Gastroesophageal sphincter (tissue), 3 donors: Measurements from ENCODE around the gene SLC46A2.

Source experiments
- POLR2A ChIP-seq, 2 donors: fragments of 450-650 bp; IDR thresholded peaks; one replicate each; pipeline ENCODE4 v1.6.1; 2017; ENCODE audit warnings: antibody characterized with exemption in 2 of 2, mild to moderate bottlenecking in 2 of 2, moderate library complexity in 1 of 2
- POLR2AphosphoS5 ChIP-seq: sonication (generic); formaldehyde crosslinking; IDR thresholded peaks from one replicate; pipeline ENCODE4 v1.6.1; 2017; ENCODE audit warnings: antibody characterized with exemption
- TF ChIP-seq, protein P1 (sequence below), 4 experiments: fragments of 200-600 bp in 2 of 4; fragments of 450-650 bp in 2 of 4; sonication (generic) in 1 of 4; IDR thresholded peaks; one replicate each; pipeline ENCODE4 v1.5.1; 2017 to 2019; ENCODE audit warnings: antibody characterized with exemption in 4 of 4, mild to moderate bottlenecking in 2 of 4, moderate library complexity in 2 of 4

DNA sequence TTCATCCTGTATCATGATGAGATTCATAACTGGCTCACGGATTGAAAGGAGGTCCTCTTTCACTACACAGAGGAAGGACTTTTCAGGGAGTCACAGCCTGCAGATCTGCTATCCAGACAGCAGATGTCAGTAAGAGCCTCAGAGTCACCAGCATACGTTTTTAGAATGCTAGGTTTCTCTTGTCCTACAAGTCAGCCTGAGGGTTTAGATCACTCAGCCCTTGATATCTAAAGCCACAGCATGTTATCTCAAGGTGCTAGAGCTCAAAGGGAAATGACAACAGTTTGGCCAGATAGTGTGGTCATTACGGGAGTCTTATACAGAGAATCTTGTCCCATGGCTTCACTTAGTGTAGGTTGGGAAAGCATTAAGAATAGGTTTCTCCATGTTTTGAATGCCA lies 30.9 kb upstream of the SLC46A2 start:
- TF ChIP-seq POLR2AphosphoS5 (no peak), POLR2A (IDR thresholded peaks at IDR 0.05) (no peak)
- TF ChIP-seq, protein P1, sequence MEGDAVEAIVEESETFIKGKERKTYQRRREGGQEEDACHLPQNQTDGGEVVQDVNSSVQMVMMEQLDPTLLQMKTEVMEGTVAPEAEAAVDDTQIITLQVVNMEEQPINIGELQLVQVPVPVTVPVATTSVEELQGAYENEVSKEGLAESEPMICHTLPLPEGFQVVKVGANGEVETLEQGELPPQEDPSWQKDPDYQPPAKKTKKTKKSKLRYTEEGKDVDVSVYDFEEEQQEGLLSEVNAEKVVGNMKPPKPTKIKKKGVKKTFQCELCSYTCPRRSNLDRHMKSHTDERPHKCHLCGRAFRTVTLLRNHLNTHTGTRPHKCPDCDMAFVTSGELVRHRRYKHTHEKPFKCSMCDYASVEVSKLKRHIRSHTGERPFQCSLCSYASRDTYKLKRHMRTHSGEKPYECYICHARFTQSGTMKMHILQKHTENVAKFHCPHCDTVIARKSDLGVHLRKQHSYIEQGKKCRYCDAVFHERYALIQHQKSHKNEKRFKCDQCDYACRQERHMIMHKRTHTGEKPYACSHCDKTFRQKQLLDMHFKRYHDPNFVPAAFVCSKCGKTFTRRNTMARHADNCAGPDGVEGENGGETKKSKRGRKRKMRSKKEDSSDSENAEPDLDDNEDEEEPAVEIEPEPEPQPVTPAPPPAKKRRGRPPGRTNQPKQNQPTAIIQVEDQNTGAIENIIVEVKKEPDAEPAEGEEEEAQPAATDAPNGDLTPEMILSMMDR (IDR thresholded peaks at IDR 0.05) = no peak
